Hematopoietic multipotent progenitor cell treated with erythropoietin and hydrocortisone succinate and interleukin-3 and kit ligand, for 17 days (in vitro differentiated cells): ENCODE results near the gene PES1.
"Not testable (repeated sequence)": the region's sequence is repeated elsewhere in the genome, so short reads cannot be mapped to it uniquely, and the experiment has no call there.

ENCODE experiments used
- DNase-seq: peaks from one replicate; pipeline ENCODE4 v3.0.0-alpha.2; 2015; ENCODE audit warnings: low spot score

Gene PES1

GRCh38 chr22:30552719-30553118 lies 39.0 kb downstream of the PES1 start:
- no peak for DNase-seq

GRCh38 chr22:30551813-30552212 lies 39.9 kb downstream of the PES1 start:
- DNase-seq = not testable (repeated sequence)

- DNase-seq = no peak
Measured at GRCh38 chr22:30547188-30547587, 44.5 kb downstream of the PES1 start.

- no peak for DNase-seq
Measured at GRCh38 chr22:30546616-30547015, 45.1 kb downstream of the PES1 start, which contains the start of gene SEC14L6. TSS of gene SEC14L6 (minus strand) at chr22:30546741. CDS start at chr22:30546682, 59 bp downstream.

- DNase-seq = no peak
Measured at GRCh38 chr22:30542811-30543188, 48.9 kb downstream of the PES1 start.

- DNase-seq = no peak
Measured at GRCh38 chr22:30541961-30542810, 49.5 kb downstream of the PES1 start.

GRCh38 chr22:30541511-30541910 lies 50.2 kb downstream of the PES1 start:
- DNase-seq = not testable (repeated sequence)

- no peak for DNase-seq
Measured at GRCh38 chr22:30539368-30539767, 52.3 kb downstream of the PES1 start.

- no peak for DNase-seq
Measured at GRCh38 chr22:30538280-30538679, 53.4 kb downstream of the PES1 start.

- no peak for DNase-seq
Measured at GRCh38 chr22:30537083-30537731, 54.5 kb downstream of the PES1 start.

- no peak for DNase-seq
Measured at GRCh38 chr22:30535182-30535581, 56.5 kb downstream of the PES1 start.

GRCh38 chr22:30531651-30532608 lies 59.8 kb downstream of the PES1 start:
- no peak for DNase-seq

- no peak for DNase-seq
Measured at GRCh38 chr22:30526656-30527055, 65.1 kb downstream of the PES1 start.
